ENCODE measurements around the gene MCF2L. TPM values are rescaled to one million over a fixed set of nuclear protein-coding genes. Genes with fewer than 3 reads are reported as not detected.

The MCF2L gene
- total RNA-seq, 1 donor from 2014 or later: 12.3 TPM

- DNase-seq (ENCODE audit: low read depth): no peak
- no peak for TF ChIP-seq CTCF (IDR thresholded peaks at IDR 0.05; ENCODE audit: insufficient read depth, low read length, poor library complexity, severe bottlenecking)
- Histone ChIP-seq H3K4me3 (ENCODE audit: low read depth, low read length) (no peak overlapping the region), H3K27me3 (ENCODE audit: control insufficient read depth, insufficient read depth, low read length) (peaks cover 26% of the 10 kb centered on the region), H3K36me3 (ENCODE audit: control insufficient read depth, insufficient read depth, low read length) (no peaks in the 10 kb centered on the region)
These were observed 37.6 kb downstream of the MCF2L start for GRCh38 chr13:113006660-113007059.

DNA sequence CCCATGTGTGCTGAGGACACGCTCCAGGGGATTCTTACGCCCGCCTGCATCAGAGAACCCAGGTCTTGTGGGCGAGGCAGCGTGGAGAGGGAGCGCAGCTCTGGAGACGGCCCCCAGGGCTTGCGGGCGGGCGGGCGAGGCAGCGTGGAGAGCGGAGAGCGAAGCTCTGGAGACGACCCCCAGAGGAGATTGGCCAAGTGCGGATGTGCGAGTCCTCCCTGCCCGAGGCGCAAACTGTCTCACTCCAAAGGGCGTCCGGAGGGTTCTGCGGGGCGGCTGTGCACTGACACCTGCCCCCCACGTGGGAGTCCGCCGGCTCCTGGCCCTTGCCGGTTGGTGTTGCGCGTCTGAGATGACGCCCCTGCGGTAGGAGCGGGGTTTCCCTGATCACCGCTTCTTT lies 39.8 kb downstream of the MCF2L start:
- no peak for DNase-seq (ENCODE audit: low read depth)
- Histone ChIP-seq H3K36me3 (ENCODE audit: control insufficient read depth, insufficient read depth, low read length) (no peaks in the 10 kb centered on the region), H3K27me3 (ENCODE audit: control insufficient read depth, insufficient read depth, low read length) (peaks cover 19% of the 10 kb centered on the region), H3K4me3 (ENCODE audit: low read depth, low read length) (no peak overlapping the region)
- no peak for TF ChIP-seq CTCF (IDR thresholded peaks at IDR 0.05; ENCODE audit: insufficient read depth, low read length, poor library complexity, severe bottlenecking)

- no peak for TF ChIP-seq CTCF (IDR thresholded peaks at IDR 0.05; ENCODE audit: insufficient read depth, low read length, poor library complexity, severe bottlenecking)
- H3K36me3 ChIP-seq (ENCODE audit: control insufficient read depth, insufficient read depth, low read length): no peaks in the 10 kb centered on the region
- no peak overlapping the region for H3K4me3 ChIP-seq (ENCODE audit: low read depth, low read length)
- H3K27me3 ChIP-seq (ENCODE audit: control insufficient read depth, insufficient read depth, low read length): peaks cover 19% of the 10 kb centered on the region
- no peak for DNase-seq (ENCODE audit: low read depth)
These were observed 40.9 kb downstream of the MCF2L start for GRCh38 chr13:113009743-113010509.

GRCh38 chr13:113010510-113010865 lies 41.5 kb downstream of the MCF2L start:
- Histone ChIP-seq H3K27me3 (ENCODE audit: control insufficient read depth, insufficient read depth, low read length) (peaks cover 19% of the 10 kb centered on the region), H3K36me3 (ENCODE audit: control insufficient read depth, insufficient read depth, low read length) (no peaks in the 10 kb centered on the region)

GRCh38 chr13:113013303-113013702 lies 44.3 kb downstream of the MCF2L start:
- DNase-seq (ENCODE audit: low read depth): no peak

More at GRCh38 chr13:113010510-113010865, 41.5 kb downstream of the MCF2L start:
- H3K4me3 ChIP-seq (ENCODE audit: low read depth, low read length): no peak overlapping the region
- DNase-seq (ENCODE audit: low read depth): no peak
- no peak for TF ChIP-seq CTCF (IDR thresholded peaks at IDR 0.05; ENCODE audit: insufficient read depth, low read length, poor library complexity, severe bottlenecking)

More at GRCh38 chr13:113013303-113013702, 44.3 kb downstream of the MCF2L start:
- Histone ChIP-seq H3K36me3 (ENCODE audit: control insufficient read depth, insufficient read depth, low read length) (no peaks in the 10 kb centered on the region), H3K27me3 (ENCODE audit: control insufficient read depth, insufficient read depth, low read length) (peaks cover 12% of the 10 kb centered on the region), H3K4me3 (ENCODE audit: low read depth, low read length) (no peak overlapping the region)
- no peak for TF ChIP-seq CTCF (IDR thresholded peaks at IDR 0.05; ENCODE audit: insufficient read depth, low read length, poor library complexity, severe bottlenecking)
